Activated naive CD4-positive, alpha-beta T cell treated with anti-CD3 and anti-CD28 coated beads, Interleukin-2, amount 10 ng/mL, durations not matched to agents 7 days and 5 days (primary cell): ENCODE measurements around the gene ZBTB20.

Source experiments
- CTCF ChIA-PET: fragments of 350-600 bp; sonication (Branson Sonifier 250); formaldehyde crosslinking; loops from one replicate; lab custom pipeline; 2021; ENCODE audit warnings: antibody characterized with exemption; lab: Charles Lee
- DNase-seq: peaks from one replicate; pipeline ENCODE4 v3.0.0-alpha.2; 2020
- H3K27ac Mint-ChIP-seq: one replicate; pipeline ENCODE4 v1.8.0; 2021; ENCODE audit warnings: mild to moderate bottlenecking, moderate library complexity, mixed read lengths
- H3K27me3 Mint-ChIP-seq: one replicate; pipeline ENCODE4 v1.8.0; 2021; ENCODE audit warnings: mild to moderate bottlenecking, mixed read lengths
- H3K36me3 Mint-ChIP-seq: one replicate; pipeline ENCODE4 v1.8.0; 2021; ENCODE audit warnings: mixed read lengths
- H3K4me1 Mint-ChIP-seq: one replicate; pipeline ENCODE4 v1.8.0; 2021; ENCODE audit warnings: mixed read lengths
- H3K4me3 Mint-ChIP-seq: one replicate; pipeline ENCODE4 v1.8.0; 2021; ENCODE audit warnings: mild to moderate bottlenecking, moderate library complexity, mixed read lengths
- H3K9me3 Mint-ChIP-seq: one replicate; pipeline ENCODE4 v1.8.0; 2021; ENCODE audit warnings: mixed read lengths

The ZBTB20 gene

GRCh38 chr3:114929971-114930732, 216.9 kb downstream of the ZBTB20 start:
- Mint-ChIP-seq H3K27me3 (no peaks in the 10 kb centered on the region), H3K4me3 (no peak overlapping the region), H3K9me3 (peaks cover 10% of the 10 kb centered on the region), H3K27ac (no peak overlapping the region), H3K36me3 (no peaks in the 10 kb centered on the region), H3K4me1 (no peaks in the 10 kb centered on the region)
- no peak for DNase-seq
- CTCF ChIA-PET, result no interaction called here

DNA sequence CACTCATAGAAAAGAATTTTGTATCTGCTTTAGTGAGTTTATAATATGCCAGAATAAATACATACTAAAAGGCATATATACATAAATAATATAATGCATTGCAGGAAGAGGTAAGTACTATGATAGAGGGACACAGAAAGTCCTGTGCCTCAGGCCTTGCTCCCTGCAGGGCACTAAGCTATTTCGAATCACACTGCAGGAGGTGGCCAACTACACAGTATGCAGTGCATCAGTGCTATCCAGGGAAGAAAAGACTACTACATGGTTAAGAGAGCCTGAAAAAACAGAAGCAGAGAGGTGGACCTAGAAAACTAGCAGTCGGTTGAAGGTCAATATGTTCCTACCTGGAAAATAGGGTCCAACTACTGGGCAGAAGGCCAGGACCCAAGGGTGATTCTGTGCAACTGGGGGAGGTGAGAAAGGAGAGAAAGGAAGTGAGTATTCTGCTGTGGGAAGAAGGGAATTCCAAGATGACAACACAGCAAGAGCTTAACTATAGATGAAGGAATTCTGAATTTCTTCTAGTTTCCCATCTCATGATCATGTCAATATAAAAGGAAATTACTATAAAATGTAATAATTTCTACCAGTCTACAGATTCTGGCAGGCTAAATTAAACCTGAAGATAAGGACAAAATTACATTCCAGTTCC, 218.0 kb downstream of the ZBTB20 start:
- Mint-ChIP-seq H3K4me3 (no peak overlapping the region), H3K4me1 (no peaks in the 10 kb centered on the region), H3K9me3 (peaks cover 10% of the 10 kb centered on the region), H3K27me3 (no peaks in the 10 kb centered on the region), H3K27ac (no peak overlapping the region), H3K36me3 (no peaks in the 10 kb centered on the region)
- CTCF ChIA-PET, result no interaction called here
- DNase-seq, result no peak

DNA sequence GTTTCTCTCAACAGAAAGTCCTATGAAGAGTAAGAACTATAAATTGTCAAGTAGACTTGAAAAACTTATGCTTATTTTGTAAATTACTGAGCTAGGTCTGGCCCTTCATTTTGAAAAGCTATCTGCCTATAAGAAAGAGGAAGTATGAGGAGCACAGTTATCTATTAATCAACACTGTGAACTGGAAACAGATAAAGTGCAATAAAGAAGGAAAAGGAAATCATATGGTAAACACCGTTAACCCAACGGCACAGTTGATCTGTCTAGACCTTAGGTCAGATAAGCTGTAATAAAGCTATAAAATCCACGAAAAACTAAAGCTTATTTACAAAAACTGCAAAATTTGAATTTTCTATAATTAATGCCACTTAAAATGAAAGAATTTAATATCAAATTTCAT, 242.5 kb downstream of the ZBTB20 start:
- DNase-seq, result no peak
- Mint-ChIP-seq H3K27ac (no peak overlapping the region), H3K4me3 (no peak overlapping the region), H3K9me3 (no peaks in the 10 kb centered on the region), H3K27me3 (no peaks in the 10 kb centered on the region), H3K4me1 (peaks cover 2% of the 10 kb centered on the region), H3K36me3 (no peaks in the 10 kb centered on the region)
- CTCF ChIA-PET, result interaction anchor here (1.0 kb wide), 1 partner anchor 752 kb away, joined by 3 read pairs; no protein-coding TSS in a partner anchor

GRCh38 chr3:114903213-114903612, 243.9 kb downstream of the ZBTB20 start:
- Mint-ChIP-seq H3K9me3 (no peaks in the 10 kb centered on the region), H3K4me3 (no peak overlapping the region), H3K36me3 (no peaks in the 10 kb centered on the region), H3K27ac (no peak overlapping the region), H3K27me3 (no peaks in the 10 kb centered on the region), H3K4me1 (peaks cover 2% of the 10 kb centered on the region)
- DNase-seq, result no peak
- CTCF ChIA-PET, result interaction anchor here (0.7 kb wide), 1 partner anchor 76 kb away, joined by 3 read pairs; no protein-coding TSS in a partner anchor

- no peak overlapping the region for H3K4me3 Mint-ChIP-seq
- H3K27me3 Mint-ChIP-seq, result no peaks in the 10 kb centered on the region
- CTCF ChIA-PET, result interaction anchor here (0.7 kb wide), 1 partner anchor 75 kb away, joined by 3 read pairs; no protein-coding TSS in a partner anchor
Observed at GRCh38 chr3:114902691-114903101, 244.4 kb downstream of the ZBTB20 start.

DNA sequence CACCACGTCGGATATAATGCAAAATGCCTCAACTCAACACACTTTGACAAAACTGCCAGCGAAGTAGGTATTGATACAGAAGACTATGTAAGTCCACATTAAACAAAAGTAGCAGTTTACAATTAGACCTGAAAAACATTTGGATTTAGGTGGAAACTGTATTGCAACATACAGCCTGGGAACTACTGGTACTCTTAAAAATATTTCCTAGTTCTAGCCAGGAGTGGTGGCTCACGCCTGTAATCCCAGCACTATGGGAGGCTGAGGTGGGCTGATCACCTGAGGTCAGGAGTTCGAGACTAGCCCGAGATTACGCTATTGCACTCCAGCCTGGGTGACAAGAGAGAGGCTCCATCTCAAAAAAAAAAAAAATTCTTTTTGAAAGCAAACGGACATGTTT, 246.2 kb downstream of the ZBTB20 start:
- Mint-ChIP-seq H3K27me3 (no peaks in the 10 kb centered on the region), H3K27ac (no peak overlapping the region), H3K9me3 (no peaks in the 10 kb centered on the region), H3K4me1 (peaks cover 2% of the 10 kb centered on the region), H3K36me3 (no peaks in the 10 kb centered on the region), H3K4me3 (no peak overlapping the region)
- no peak for DNase-seq
- CTCF ChIA-PET, result no interaction called here

More at GRCh38 chr3:114902691-114903101, 244.4 kb downstream of the ZBTB20 start:
- no peaks in the 10 kb centered on the region for H3K9me3 Mint-ChIP-seq
- no peak for DNase-seq
- no peaks in the 10 kb centered on the region for H3K36me3 Mint-ChIP-seq
- H3K27ac Mint-ChIP-seq, result no peak overlapping the region
- H3K4me1 Mint-ChIP-seq, result peaks cover 2% of the 10 kb centered on the region

DNA sequence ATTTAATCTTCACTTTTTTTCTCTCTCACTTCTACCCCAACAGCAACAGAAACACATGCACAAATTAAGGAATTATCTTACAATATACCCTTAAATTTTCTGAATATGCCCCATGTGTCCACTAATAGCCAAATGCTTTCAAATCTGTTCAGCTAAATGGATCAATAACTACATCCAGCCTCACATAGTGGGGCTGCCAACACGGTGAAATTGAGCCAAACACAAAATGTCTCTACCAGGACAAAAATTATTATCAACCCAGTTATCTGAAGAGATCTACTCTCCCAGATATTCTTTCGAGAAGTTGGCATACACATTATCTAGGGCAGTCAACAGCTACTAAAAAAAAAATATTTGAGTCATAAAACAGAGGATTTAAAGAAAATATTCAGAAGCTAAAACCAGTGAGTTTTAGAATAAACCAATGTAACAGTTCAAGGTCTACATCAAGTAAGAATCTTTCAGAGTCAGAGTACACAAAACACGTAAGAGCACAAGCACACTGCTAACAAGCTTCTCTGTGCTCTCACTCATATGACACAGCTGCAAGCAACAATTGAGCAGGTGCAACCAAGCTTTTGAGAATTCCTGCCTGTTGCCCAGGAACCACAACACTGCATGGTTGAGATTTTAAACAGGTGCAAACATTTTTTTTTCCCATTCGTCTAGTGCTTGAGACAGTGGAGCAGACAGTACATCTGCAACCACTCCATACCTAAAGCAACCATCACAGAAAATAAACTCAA, 247.7 kb downstream of the ZBTB20 start:
- no peaks in the 10 kb centered on the region for H3K9me3 Mint-ChIP-seq
- H3K27ac Mint-ChIP-seq, result no peak overlapping the region
- H3K27me3 Mint-ChIP-seq, result no peaks in the 10 kb centered on the region
- peaks cover 2% of the 10 kb centered on the region for H3K4me1 Mint-ChIP-seq
- H3K36me3 Mint-ChIP-seq, result no peaks in the 10 kb centered on the region
- CTCF ChIA-PET, result no interaction called here
- DNase-seq, result no peak
- no peak overlapping the region for H3K4me3 Mint-ChIP-seq

- DNase-seq, result no peak
- H3K4me1 Mint-ChIP-seq, result peaks cover 2% of the 10 kb centered on the region
- no peaks in the 10 kb centered on the region for H3K27me3 Mint-ChIP-seq
- CTCF ChIA-PET, result no interaction called here
- no peak overlapping the region for H3K27ac Mint-ChIP-seq
- H3K9me3 Mint-ChIP-seq, result no peaks in the 10 kb centered on the region
- H3K4me3 Mint-ChIP-seq, result no peak overlapping the region
- H3K36me3 Mint-ChIP-seq, result no peaks in the 10 kb centered on the region
Observed at GRCh38 chr3:114896978-114897377, 250.1 kb downstream of the ZBTB20 start.

DNA sequence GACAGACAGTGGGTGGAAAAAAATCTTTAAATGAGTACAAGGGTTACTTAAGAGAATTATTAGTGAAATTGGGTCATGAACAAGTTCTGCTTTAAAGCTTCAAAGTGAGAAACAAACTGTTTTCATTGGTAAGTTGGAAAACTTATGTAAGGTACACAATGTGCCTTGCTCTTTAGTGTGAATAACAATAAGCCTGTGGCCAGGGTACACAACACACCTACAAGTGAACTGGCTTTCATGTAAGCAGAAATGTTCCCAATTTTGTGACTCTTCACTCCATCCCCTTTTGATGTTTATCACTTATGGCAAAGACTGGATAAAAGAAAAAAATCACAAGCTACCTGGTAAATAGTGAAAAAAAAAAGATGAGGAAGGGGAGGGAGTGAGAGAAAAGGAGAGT, 253.7 kb downstream of the ZBTB20 start:
- Mint-ChIP-seq H3K27ac (no peak overlapping the region), H3K4me3 (no peak overlapping the region), H3K36me3 (no peaks in the 10 kb centered on the region), H3K27me3 (no peaks in the 10 kb centered on the region), H3K9me3 (no peaks in the 10 kb centered on the region), H3K4me1 (no peaks in the 10 kb centered on the region)
- no peak for DNase-seq
- CTCF ChIA-PET, result no interaction called here

DNA sequence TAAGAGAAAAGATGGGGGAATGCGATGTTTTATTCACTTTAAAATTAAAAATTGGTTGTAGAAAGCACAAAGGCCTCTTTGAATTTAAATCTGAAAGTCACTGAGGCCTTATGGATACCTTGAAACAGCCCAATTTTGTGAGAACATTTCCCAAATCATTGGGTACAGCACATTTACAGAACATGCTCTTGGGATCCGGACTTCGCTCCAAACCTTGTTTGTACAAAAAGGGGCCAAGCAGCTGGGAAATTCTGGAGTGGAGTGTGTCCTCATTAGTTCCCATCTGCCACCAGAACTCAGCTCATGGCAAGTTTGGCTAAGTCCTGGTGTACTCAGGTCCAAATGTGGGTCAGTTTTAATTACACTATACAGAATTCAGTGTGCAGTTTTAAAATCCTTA, 254.2 kb downstream of the ZBTB20 start:
- CTCF ChIA-PET, result no interaction called here
- H3K36me3 Mint-ChIP-seq, result no peaks in the 10 kb centered on the region
- H3K4me1 Mint-ChIP-seq, result no peaks in the 10 kb centered on the region
- H3K27ac Mint-ChIP-seq, result no peak overlapping the region
- H3K9me3 Mint-ChIP-seq, result no peaks in the 10 kb centered on the region
- no peak overlapping the region for H3K4me3 Mint-ChIP-seq
- no peak for DNase-seq
- no peaks in the 10 kb centered on the region for H3K27me3 Mint-ChIP-seq

GRCh38 chr3:114892131-114892879, 254.8 kb downstream of the ZBTB20 start:
- H3K4me1 Mint-ChIP-seq, result no peaks in the 10 kb centered on the region
- no peaks in the 10 kb centered on the region for H3K27me3 Mint-ChIP-seq
- H3K9me3 Mint-ChIP-seq, result no peaks in the 10 kb centered on the region
- H3K4me3 Mint-ChIP-seq, result no peak overlapping the region
- H3K27ac Mint-ChIP-seq, result no peak overlapping the region
- CTCF ChIA-PET, result no interaction called here
- no peaks in the 10 kb centered on the region for H3K36me3 Mint-ChIP-seq
- DNase-seq, result no peak

DNA sequence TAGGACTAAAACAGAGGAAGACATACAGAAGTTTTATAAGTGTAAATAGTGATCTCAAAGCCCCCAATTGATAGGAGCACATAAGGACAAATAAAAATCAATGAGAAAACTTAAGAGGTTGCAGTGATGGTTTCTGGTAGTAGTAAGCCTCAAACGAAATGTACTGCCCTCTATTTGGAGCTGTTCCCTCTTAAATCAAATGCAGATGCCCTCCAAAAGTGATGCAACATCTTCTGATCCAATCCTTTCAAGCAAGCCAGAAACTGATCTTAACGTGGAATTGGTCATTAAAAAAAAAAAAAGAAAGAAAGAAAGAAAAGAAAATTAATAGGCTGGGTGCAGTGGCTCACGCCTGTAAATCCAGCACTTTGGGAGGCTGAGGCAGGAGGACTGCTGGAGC, 259.3 kb downstream of the ZBTB20 start:
- Mint-ChIP-seq H3K27ac (no peak overlapping the region), H3K36me3 (no peaks in the 10 kb centered on the region)
- CTCF ChIA-PET, result no interaction called here

DNA sequence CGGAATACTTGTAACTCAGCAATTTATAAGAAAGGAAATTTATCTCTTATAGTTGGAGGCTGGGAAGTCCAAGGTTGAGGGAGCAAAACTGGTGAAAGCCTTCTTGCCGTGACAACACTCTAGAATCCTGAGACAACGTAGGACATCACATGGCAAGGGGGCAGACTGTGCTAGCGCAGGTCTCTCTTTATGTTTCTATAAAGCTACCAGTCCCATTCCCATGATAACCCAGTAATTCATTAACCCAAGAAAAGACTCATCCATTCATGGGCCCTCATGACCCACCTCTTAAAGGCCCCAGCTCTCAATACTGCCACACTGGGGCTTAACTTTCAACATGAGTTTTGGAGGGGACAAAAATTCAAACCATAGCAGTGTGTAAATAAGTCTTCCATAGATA, 260.2 kb downstream of the ZBTB20 start:
- CTCF ChIA-PET, result no interaction called here
- Mint-ChIP-seq H3K36me3 (no peaks in the 10 kb centered on the region), H3K9me3 (no peaks in the 10 kb centered on the region), H3K27me3 (no peaks in the 10 kb centered on the region), H3K27ac (no peak overlapping the region), H3K4me1 (no peaks in the 10 kb centered on the region), H3K4me3 (no peak overlapping the region)
- no peak for DNase-seq

More for the DNA sequence above, 259.3 kb downstream of the ZBTB20 start:
- Mint-ChIP-seq H3K27me3 (no peaks in the 10 kb centered on the region), H3K9me3 (no peaks in the 10 kb centered on the region), H3K4me3 (no peak overlapping the region), H3K4me1 (no peaks in the 10 kb centered on the region)
- no peak for DNase-seq
